ENCODE data around the gene PRMT1.

DNA sequence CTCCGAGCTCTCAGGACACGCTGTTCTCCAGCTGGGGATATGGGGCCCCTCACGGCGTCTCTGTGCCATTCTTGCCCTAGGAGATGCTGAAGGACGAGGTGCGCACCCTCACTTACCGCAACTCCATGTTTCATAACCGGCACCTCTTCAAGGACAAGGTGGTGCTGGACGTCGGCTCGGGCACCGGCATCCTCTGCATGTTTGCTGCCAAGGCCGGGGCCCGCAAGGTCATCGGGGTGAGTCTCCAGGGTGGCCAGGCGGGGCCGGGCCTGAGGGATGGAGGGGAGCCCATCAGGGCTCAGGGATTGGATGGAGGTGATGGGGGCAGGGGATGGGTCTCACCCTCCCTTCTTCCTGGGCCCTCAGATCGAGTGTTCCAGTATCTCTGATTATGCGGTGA lies 4.8 kb downstream of the PRMT1 start:
- TF ChIP-seq, protein P1, sequence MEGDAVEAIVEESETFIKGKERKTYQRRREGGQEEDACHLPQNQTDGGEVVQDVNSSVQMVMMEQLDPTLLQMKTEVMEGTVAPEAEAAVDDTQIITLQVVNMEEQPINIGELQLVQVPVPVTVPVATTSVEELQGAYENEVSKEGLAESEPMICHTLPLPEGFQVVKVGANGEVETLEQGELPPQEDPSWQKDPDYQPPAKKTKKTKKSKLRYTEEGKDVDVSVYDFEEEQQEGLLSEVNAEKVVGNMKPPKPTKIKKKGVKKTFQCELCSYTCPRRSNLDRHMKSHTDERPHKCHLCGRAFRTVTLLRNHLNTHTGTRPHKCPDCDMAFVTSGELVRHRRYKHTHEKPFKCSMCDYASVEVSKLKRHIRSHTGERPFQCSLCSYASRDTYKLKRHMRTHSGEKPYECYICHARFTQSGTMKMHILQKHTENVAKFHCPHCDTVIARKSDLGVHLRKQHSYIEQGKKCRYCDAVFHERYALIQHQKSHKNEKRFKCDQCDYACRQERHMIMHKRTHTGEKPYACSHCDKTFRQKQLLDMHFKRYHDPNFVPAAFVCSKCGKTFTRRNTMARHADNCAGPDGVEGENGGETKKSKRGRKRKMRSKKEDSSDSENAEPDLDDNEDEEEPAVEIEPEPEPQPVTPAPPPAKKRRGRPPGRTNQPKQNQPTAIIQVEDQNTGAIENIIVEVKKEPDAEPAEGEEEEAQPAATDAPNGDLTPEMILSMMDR (IDR thresholded peaks at IDR 0.05) = no peak
- TF ChIP-seq POLR2AphosphoS5 (IDR thresholded peaks at IDR 0.05; ENCODE audit: low read depth, low read length) (no peak), SIN3A (IDR thresholded peaks at IDR 0.05; ENCODE audit: borderline replicate concordance, insufficient read depth, low read depth, low read length) (no peak)
- TF ChIP-seq, protein P2, sequence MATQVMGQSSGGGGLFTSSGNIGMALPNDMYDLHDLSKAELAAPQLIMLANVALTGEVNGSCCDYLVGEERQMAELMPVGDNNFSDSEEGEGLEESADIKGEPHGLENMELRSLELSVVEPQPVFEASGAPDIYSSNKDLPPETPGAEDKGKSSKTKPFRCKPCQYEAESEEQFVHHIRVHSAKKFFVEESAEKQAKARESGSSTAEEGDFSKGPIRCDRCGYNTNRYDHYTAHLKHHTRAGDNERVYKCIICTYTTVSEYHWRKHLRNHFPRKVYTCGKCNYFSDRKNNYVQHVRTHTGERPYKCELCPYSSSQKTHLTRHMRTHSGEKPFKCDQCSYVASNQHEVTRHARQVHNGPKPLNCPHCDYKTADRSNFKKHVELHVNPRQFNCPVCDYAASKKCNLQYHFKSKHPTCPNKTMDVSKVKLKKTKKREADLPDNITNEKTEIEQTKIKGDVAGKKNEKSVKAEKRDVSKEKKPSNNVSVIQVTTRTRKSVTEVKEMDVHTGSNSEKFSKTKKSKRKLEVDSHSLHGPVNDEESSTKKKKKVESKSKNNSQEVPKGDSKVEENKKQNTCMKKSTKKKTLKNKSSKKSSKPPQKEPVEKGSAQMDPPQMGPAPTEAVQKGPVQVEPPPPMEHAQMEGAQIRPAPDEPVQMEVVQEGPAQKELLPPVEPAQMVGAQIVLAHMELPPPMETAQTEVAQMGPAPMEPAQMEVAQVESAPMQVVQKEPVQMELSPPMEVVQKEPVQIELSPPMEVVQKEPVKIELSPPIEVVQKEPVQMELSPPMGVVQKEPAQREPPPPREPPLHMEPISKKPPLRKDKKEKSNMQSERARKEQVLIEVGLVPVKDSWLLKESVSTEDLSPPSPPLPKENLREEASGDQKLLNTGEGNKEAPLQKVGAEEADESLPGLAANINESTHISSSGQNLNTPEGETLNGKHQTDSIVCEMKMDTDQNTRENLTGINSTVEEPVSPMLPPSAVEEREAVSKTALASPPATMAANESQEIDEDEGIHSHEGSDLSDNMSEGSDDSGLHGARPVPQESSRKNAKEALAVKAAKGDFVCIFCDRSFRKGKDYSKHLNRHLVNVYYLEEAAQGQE (IDR thresholded peaks at IDR 0.05; ENCODE audit: insufficient read depth in 1 of 2, low read depth in 2 of 2, low read length in 1 of 2) = no peak
